ENCODE measurements around the gene C20orf204.
A peak's percentile ranks its signal among the peaks of the same experiment; 100 is the strongest.
"Not testable (repeated sequence)": the region's sequence is repeated elsewhere in the genome, so short reads cannot be mapped to it uniquely, and the experiment has no call there.

The C20orf204 gene

GRCh38 chr20:64035933-64036345 is at the start of gene C20orf204:
Gene C20orf204, plus strand, starts transcription at chr20:64036182. Its CDS starts 142 bp downstream, at chr20:64036324.
- ATAC-seq = no peak
- H3K36me3 Mint-ChIP-seq = peaks cover 45% of the 10 kb centered on the region
- no peaks in the 10 kb centered on the region for H3K9me3 Mint-ChIP-seq
- H3K27ac Mint-ChIP-seq = peak within 1 kb of the TSS; percentile 94
- H3K4me1 Mint-ChIP-seq = peaks cover 48% of the 10 kb centered on the region
- DNase-seq (ENCODE audit: low spot score in 2 of 2) = no peak
- peak within 1 kb of the TSS; percentile 67 for H3K4me3 Mint-ChIP-seq

- H3K36me3 Mint-ChIP-seq = peaks cover 100% of the 10 kb centered on the region
- H3K27ac Mint-ChIP-seq = no peak overlapping the region
- ATAC-seq = no peak
- H3K4me1 Mint-ChIP-seq = peaks cover 23% of the 10 kb centered on the region
- no peak for DNase-seq (ENCODE audit: low spot score in 2 of 2)
- H3K9me3 Mint-ChIP-seq = no peaks in the 10 kb centered on the region
- no peak overlapping the region for H3K4me3 Mint-ChIP-seq
Measured at GRCh38 chr20:64000906-64001305, 35.1 kb upstream of the C20orf204 start.

GRCh38 chr20:64001607-64002011 is 34.4 kb upstream of the C20orf204 start:
- peaks cover 100% of the 10 kb centered on the region for H3K36me3 Mint-ChIP-seq
- no peak for DNase-seq (ENCODE audit: low spot score in 2 of 2)
- no peaks in the 10 kb centered on the region for H3K9me3 Mint-ChIP-seq
- no peak for ATAC-seq
- H3K4me3 Mint-ChIP-seq = no peak overlapping the region
- H3K27ac Mint-ChIP-seq = peak overlapping the region; percentile 63
- peaks cover 23% of the 10 kb centered on the region for H3K4me1 Mint-ChIP-seq

- H3K27ac Mint-ChIP-seq = no peak overlapping the region
- peaks cover 94% of the 10 kb centered on the region for H3K36me3 Mint-ChIP-seq
- ATAC-seq = no peak
- peaks cover 23% of the 10 kb centered on the region for H3K4me1 Mint-ChIP-seq
- H3K4me3 Mint-ChIP-seq = no peak overlapping the region
- H3K9me3 Mint-ChIP-seq = no peaks in the 10 kb centered on the region
- no peak for DNase-seq (ENCODE audit: low spot score in 2 of 2)
Measured at GRCh38 chr20:64003960-64004725, 31.8 kb upstream of the C20orf204 start.

GRCh38 chr20:64005394-64005793 is 30.6 kb upstream of the C20orf204 start:
- Mint-ChIP-seq H3K4me1 (peaks cover 31% of the 10 kb centered on the region), H3K27ac (peak overlapping the region; percentile 66), H3K4me3 (no peak overlapping the region), H3K36me3 (peaks cover 94% of the 10 kb centered on the region), H3K9me3 (no peaks in the 10 kb centered on the region)
- ATAC-seq (peak; percentile 62), DNase-seq (ENCODE audit: low spot score in 2 of 2) (no peak)

DNA sequence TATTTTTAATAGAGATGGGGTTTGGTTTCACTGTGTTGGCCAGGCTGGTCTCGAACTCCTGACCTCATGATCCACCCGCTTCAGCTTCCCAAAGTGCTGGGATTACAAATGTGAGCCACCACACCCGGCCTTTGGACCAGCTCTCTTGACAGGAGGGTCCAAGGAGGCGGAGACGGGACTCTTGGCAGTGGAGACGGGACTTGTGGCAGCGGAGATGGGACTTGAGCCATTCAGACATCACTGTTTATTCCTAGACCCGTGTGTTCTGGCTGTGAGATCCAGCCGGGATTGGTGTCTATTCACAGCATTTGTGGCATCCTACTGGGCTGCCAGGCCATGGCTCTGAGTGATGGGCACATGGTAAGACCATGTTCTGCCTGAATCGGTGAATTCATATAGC is 29.5 kb upstream of the C20orf204 start:
- Mint-ChIP-seq H3K4me3 (no peak overlapping the region), H3K4me1 (peaks cover 28% of the 10 kb centered on the region), H3K36me3 (peaks cover 92% of the 10 kb centered on the region), H3K9me3 (no peaks in the 10 kb centered on the region), H3K27ac (no peak overlapping the region)
- DNase-seq (ENCODE audit: low spot score in 2 of 2) (no peak), ATAC-seq (no peak)

DNA sequence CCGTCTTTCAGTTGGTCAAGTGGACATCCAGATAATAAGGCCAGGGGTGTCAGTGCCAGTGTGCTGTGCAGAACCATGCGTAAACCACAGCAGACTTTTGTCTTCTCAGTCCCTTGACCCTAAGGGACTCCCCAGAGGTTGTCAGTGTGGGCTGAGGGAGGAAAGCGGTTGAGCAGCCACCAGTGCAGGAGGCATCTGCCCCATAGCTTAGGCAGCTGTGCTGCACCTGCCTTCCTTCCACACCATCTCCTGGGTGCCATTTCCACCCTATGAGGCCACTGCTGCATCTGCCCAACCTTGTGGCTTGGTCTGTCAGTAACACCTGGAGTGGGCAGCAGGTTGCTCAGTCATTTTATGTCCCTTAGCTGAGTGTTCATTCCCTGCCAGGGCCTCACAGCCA is 29.1 kb upstream of the C20orf204 start:
- no peak overlapping the region for H3K4me3 Mint-ChIP-seq
- ATAC-seq (no peak), DNase-seq (ENCODE audit: low spot score in 2 of 2) (no peak)
- no peaks in the 10 kb centered on the region for H3K9me3 Mint-ChIP-seq
- H3K27ac Mint-ChIP-seq = no peak overlapping the region
- peaks cover 25% of the 10 kb centered on the region for H3K4me1 Mint-ChIP-seq
- peaks cover 87% of the 10 kb centered on the region for H3K36me3 Mint-ChIP-seq

DNA sequence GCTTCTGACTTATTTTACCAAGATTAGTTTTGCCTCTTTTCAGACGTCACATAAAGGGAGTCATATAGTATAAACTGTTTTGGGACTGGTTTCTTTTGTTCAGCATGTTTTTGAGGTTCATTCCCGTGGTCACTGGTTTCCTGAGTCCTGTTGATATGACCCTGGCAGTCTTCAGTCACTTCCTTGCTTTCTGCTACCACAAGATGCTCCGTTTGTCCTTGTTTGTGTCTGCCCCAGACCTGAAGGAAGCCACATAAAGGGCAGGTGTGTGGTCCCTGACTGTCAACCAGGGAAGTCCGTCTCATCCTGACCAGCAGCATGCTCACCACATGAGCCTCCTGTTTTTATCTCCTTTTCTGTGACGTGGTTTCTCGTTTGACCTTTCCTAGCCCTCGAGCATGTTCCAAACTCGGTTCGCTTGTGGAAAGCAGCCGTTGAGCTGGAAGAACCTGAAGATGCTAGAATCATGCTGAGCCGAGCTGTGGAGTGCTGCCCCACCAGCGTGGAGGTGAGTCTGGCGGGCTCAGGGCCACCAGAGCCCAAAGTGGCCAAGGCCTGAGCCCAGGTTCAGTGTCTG is 26.1 kb upstream of the C20orf204 start:
- DNase-seq (ENCODE audit: low spot score in 2 of 2) = no peak
- Mint-ChIP-seq H3K27ac (peak overlapping the region; percentile 2), H3K36me3 (peaks cover 77% of the 10 kb centered on the region), H3K4me3 (no peak overlapping the region), H3K9me3 (no peaks in the 10 kb centered on the region), H3K4me1 (peaks cover 30% of the 10 kb centered on the region)
- no peak for ATAC-seq

DNA sequence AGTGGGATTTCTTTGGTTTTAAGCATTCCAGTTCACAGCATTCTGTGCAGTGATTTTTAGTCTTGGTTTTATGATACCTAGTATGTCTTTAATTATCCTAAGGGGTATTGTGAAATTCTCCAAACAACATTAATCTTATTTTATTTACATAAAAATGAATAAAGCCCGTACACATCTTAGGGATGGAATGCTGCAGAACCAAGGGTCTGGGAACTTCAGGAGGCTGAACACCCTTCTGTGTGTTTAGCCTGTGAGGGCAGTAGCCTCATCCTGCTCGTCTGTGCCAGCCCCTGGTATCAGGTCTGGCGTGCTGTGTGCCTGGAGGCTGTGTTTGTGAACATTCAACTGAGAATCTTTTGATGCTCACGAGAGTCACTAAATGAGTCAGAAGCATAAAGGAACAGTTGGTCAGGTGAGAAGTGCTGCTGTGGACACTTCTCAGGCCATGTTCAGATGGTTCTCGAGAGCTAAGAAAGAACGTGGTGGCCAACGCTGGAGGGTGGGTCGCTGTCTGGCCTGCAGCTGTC is 25.2 kb upstream of the C20orf204 start:
- peak overlapping the region; percentile 50 for H3K27ac Mint-ChIP-seq
- peak overlapping the region; percentile 7 for H3K4me3 Mint-ChIP-seq
- H3K4me1 Mint-ChIP-seq = peaks cover 21% of the 10 kb centered on the region
- ATAC-seq = peak; percentile 61
- H3K9me3 Mint-ChIP-seq = no peaks in the 10 kb centered on the region
- DNase-seq (ENCODE audit: low spot score in 2 of 2) = no peak
- H3K36me3 Mint-ChIP-seq = peaks cover 77% of the 10 kb centered on the region

- no peaks in the 10 kb centered on the region for H3K9me3 Mint-ChIP-seq
- DNase-seq (ENCODE audit: low spot score in 2 of 2) (peak in 1 of 2 donors; percentile 57), ATAC-seq (peak; percentile 58)
- peaks cover 77% of the 10 kb centered on the region for H3K36me3 Mint-ChIP-seq
- peak overlapping the region; percentile 50 for H3K27ac Mint-ChIP-seq
- H3K4me1 Mint-ChIP-seq = peaks cover 21% of the 10 kb centered on the region
- peak overlapping the region; percentile 7 for H3K4me3 Mint-ChIP-seq
Measured at GRCh38 chr20:64011366-64011779, 24.6 kb upstream of the C20orf204 start.

DNA sequence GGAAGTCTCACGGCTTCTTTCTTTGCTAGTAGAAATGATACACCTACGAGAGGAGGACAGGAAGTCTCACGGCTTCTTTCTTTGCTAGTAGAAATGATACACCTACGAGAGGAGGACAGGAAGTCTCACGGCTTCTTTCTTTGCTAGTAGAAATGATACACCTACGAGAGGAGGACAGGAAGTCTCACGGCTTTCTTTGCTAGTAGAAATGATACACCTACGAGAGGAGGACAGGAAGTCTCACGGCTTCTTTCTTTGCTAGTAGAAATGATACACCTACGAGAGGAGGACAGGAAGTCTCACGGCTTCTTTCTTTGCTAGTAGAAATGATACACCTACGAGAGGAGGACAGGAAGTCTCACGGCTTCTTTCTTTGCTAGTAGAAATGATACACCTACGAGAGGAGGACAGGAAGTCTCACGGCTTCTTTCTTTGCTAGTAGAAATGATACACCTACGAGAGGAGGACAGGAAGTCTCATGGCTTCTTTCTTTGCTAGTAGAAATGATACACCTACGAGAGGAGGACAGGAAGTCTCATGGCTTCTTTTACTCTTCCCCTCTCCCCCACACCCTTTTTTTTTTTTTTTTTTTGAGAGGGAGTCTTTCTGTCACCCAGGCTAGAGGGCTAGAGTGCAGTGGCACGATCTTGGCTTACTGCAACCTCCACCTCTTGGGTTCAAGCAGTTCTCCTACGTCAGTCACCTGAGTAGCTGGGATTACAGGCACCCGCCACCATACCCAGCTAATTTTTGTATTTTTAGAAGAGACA is 23.4 kb upstream of the C20orf204 start:
- ATAC-seq; DNase-seq (ENCODE audit: low spot score in 2 of 2); H3K9me3 Mint-ChIP-seq: not testable (repeated sequence)
- peaks cover 84% of the 10 kb centered on the region for H3K36me3 Mint-ChIP-seq
- peak overlapping the region; percentile 66 for H3K4me3 Mint-ChIP-seq
- H3K4me1 Mint-ChIP-seq = peaks cover 21% of the 10 kb centered on the region
- peak overlapping the region; percentile 96 for H3K27ac Mint-ChIP-seq

DNA sequence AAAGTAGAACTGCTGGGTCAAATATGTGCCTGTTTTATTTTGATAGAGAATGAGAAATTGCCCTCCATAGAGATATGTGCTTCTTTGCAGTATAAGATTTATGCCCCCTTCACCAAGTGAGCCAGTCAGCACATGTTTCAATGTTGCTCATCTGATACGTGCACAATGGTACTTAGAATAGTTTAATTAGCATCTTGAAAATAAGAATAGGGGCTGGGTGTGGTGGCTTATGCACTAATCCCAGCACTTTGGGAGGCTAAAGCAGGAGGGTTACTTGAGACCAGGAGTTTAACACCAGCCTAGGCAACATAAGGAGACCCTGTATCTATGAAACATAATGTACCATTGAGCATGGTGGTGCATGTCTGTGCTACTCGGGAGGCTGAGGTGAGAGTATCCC is 20.3 kb upstream of the C20orf204 start:
- no peak for ATAC-seq
- H3K36me3 Mint-ChIP-seq = peaks cover 84% of the 10 kb centered on the region
- H3K4me3 Mint-ChIP-seq = no peak overlapping the region

GRCh38 chr20:64021124-64021975 is 14.6 kb upstream of the C20orf204 start:
- Mint-ChIP-seq H3K4me1 (no peaks in the 10 kb centered on the region), H3K27ac (no peak overlapping the region), H3K4me3 (no peak overlapping the region), H3K9me3 (no peaks in the 10 kb centered on the region), H3K36me3 (peaks cover 95% of the 10 kb centered on the region)
- ATAC-seq (no peak), DNase-seq (ENCODE audit: low spot score in 2 of 2) (no peak)

More for the DNA sequence above, 20.3 kb upstream of the C20orf204 start:
- DNase-seq (ENCODE audit: low spot score in 2 of 2) = no peak
- Mint-ChIP-seq H3K4me1 (peaks cover 13% of the 10 kb centered on the region), H3K9me3 (no peaks in the 10 kb centered on the region), H3K27ac (no peak overlapping the region)

GRCh38 chr20:64022671-64023360 is 13.2 kb upstream of the C20orf204 start:
- H3K9me3 Mint-ChIP-seq = no peaks in the 10 kb centered on the region
- DNase-seq (ENCODE audit: low spot score in 2 of 2) (no peak), ATAC-seq (no peak)
- no peaks in the 10 kb centered on the region for H3K4me1 Mint-ChIP-seq
- H3K36me3 Mint-ChIP-seq = peaks cover 95% of the 10 kb centered on the region
- H3K27ac Mint-ChIP-seq = no peak overlapping the region
- no peak overlapping the region for H3K4me3 Mint-ChIP-seq
